GM12878 (cell line): Measurements from ENCODE around the gene SLC22A24. TPM values are rescaled to one million over a fixed set of nuclear protein-coding genes. Genes with fewer than 3 reads are reported as not detected.

Experiments used
- ATAC-seq: fragments of 200-7000 bp; cut with Tn5 transposase; 3 replicates; pipeline ENCODE4 v1.9.1; 2020; ENCODE audit warnings: mild to moderate bottlenecking, moderate library complexity
- BruUV-seq: library from RNA; stranded (reverse); fragments of 400-500 nt; replicated peaks from 2 replicates; lab custom pipeline; 2021; lab: Mats Ljungman, UMichigan
- CTCF ChIA-PET: fragments of 300-600 bp; sonication (Branson Sonifier 250); formaldehyde crosslinking; extraction: SDS; loops from one replicate; lab custom pipeline; 2021; ENCODE audit warnings: inconsistent platforms; lab: Yijun Ruan, JAX
- POLR2A ChIA-PET: fragments of 350-600 bp; formaldehyde crosslinking; extraction: SDS; loops from one replicate; lab custom pipeline; 2021; ENCODE audit warnings: inconsistent platforms; lab: Charles Lee
- RAD21 ChIA-PET: fragments of 300-600 bp; sonication (Branson Sonifier 250); formaldehyde crosslinking; loops from one replicate; lab custom pipeline; 2023; ENCODE audit warnings: antibody characterized with exemption; ENCODE audit not compliant: unreplicated experiment; lab: Charles Lee
- SMC1A ChIA-PET: fragments of 300-600 bp; sonication (Branson Sonifier 250); formaldehyde crosslinking; loops from one replicate; lab custom pipeline; 2023; ENCODE audit not compliant: unreplicated experiment, uncharacterized antibody; lab: Charles Lee
- DNase-seq: peaks from one replicate; pipeline ENCODE4 v3.0.0-alpha.2; 2011; ENCODE audit warnings: low read depth, low spot score
- FAIRE-seq: peaks from 3 replicates; lab custom pipeline; 2011; peaks lifted over from hg19 to GRCh38; lab: Jason Lieb, UNC
- H2AFZ ChIP-seq: 2 replicates; pipeline ENCODE4 v1.6.0; 2011; ENCODE audit warnings: low read depth, low read length, control low read depth; ENCODE audit not compliant: control insufficient read depth
- H3K27ac ChIP-seq: 2 replicates; pipeline ENCODE4 v1.5.1; 2011; ENCODE audit warnings: control low read depth; ENCODE audit not compliant: control insufficient read depth, insufficient read depth
- H3K27me3 ChIP-seq, 2 experiments: replicated peaks in 1 of 2; 2 replicates each; pipeline versions ENCODE4 v1.6.0 to v1.6.1; 2011; ENCODE audit warnings: low read length in 1 of 2; ENCODE audit not compliant: control insufficient read depth in 2 of 2, insufficient read depth in 2 of 2
- H3K36me3 ChIP-seq, 2 experiments: 2 replicates each; pipeline ENCODE4 v1.5.1; 2011; ENCODE audit warnings: low read length in 1 of 2; ENCODE audit not compliant: control insufficient read depth in 2 of 2, insufficient read depth in 2 of 2
- H3K4me1 ChIP-seq: 2 replicates; pipeline ENCODE4 v1.6.1; 2011; ENCODE audit warnings: mild to moderate bottlenecking, low read length, moderate library complexity, mixed read lengths; ENCODE audit not compliant: control insufficient read depth, insufficient read depth
- H3K4me2 ChIP-seq: 2 replicates; pipeline ENCODE4 v1.6.0; 2011; ENCODE audit warnings: control low read depth; ENCODE audit not compliant: control insufficient read depth, insufficient read depth
- H3K4me3 ChIP-seq: fragments of 200-600 bp; sonication (generic); 2 replicates; pipeline ENCODE4 v1.5.1; 2016
- H3K79me2 ChIP-seq: 2 replicates; pipeline ENCODE4 v1.6.0; 2011; ENCODE audit warnings: low read length; ENCODE audit not compliant: control insufficient read depth, insufficient read depth
- H3K9ac ChIP-seq: 2 replicates; pipeline ENCODE4 v1.8.0; 2011; ENCODE audit warnings: low read length, control low read depth, mixed read lengths; ENCODE audit not compliant: control insufficient read depth, insufficient read depth
- H3K9me3 ChIP-seq: replicated peaks from 3 replicates; pipeline ENCODE4 v1.5.1; 2011; ENCODE audit warnings: mild to moderate bottlenecking, low read length; ENCODE audit not compliant: control insufficient read depth, insufficient read depth
- H4K20me1 ChIP-seq: 2 replicates; pipeline ENCODE4 v1.6.0; 2011; ENCODE audit not compliant: control insufficient read depth, insufficient read depth
- HSF1 ChIP-seq: fragments of 150-350 bp; IDR thresholded peaks from 2 replicates; pipeline ENCODE4 v1.6.1; 2014; ENCODE audit warnings: mild to moderate bottlenecking, low read depth, low read length
- NBN ChIP-seq: fragments of 450-650 bp; IDR thresholded peaks from 2 replicates; pipeline ENCODE4 v1.6.1; 2016
- PAX8 ChIP-seq: fragments of 450-650 bp; IDR thresholded peaks from 2 replicates; pipeline ENCODE4 v1.6.1; 2017; ENCODE audit warnings: mild to moderate bottlenecking, moderate library complexity
- RAD21 ChIP-seq: IDR thresholded peaks from 2 replicates; pipeline ENCODE4 v1.6.1; 2011; ENCODE audit warnings: mild to moderate bottlenecking, low read depth, low read length, moderate library complexity; ENCODE audit not compliant: insufficient read depth
- SKIL ChIP-seq: fragments of 450-650 bp; IDR thresholded peaks from 2 replicates; pipeline ENCODE4 v1.6.1; 2017; ENCODE audit warnings: mild to moderate bottlenecking, low read depth, inconsistent platforms; ENCODE audit not compliant: poor library complexity, severe bottlenecking
- STAT1 ChIP-seq: fragments of 450-650 bp; conservative IDR thresholded peaks from 2 replicates; pipeline ENCODE4 v1.6.1; 2014; ENCODE audit warnings: antibody characterized with exemption, mild to moderate bottlenecking
- SUPT20H ChIP-seq: IDR thresholded peaks from 2 replicates; pipeline ENCODE4 v1.6.1; 2011; ENCODE audit warnings: low read depth, mild to moderate bottlenecking, low read length, moderate library complexity, borderline replicate concordance; ENCODE audit not compliant: control insufficient read depth
- TCF12 ChIP-seq: IDR thresholded peaks from 2 replicates; pipeline ENCODE4 v1.6.1; 2011; ENCODE audit warnings: low read depth, mild to moderate bottlenecking, low read length
- ZNF207 ChIP-seq: fragments of 450-650 bp; IDR thresholded peaks from 2 replicates; pipeline ENCODE4 v1.6.1; 2014; ENCODE audit warnings: antibody characterized with exemption, mild to moderate bottlenecking, borderline replicate concordance
- WGBS: methylation state at CpG from one replicate; pipeline ENCODE4 v1.1.6; 2016; ENCODE audit warnings: low lambda C conversion rate; ENCODE audit not compliant: insufficient replicate concordance, insufficient coverage; ENCODE audit errors: missing lambda C conversion rate; 5-methylcytosine and 5-hydroxymethylcytosine counted together
- in situ Hi-C: fragments of 300-500 bp; cut with MboI; formaldehyde crosslinking; loops from 9 replicates; pipeline ENCODE4 v1.14.3; 2018; ENCODE audit warnings: mixed read lengths
- intact Hi-C: fragments of 100-400 bp; cut with micrococcal nuclease; formaldehyde crosslinking; loops from one replicate; pipeline ENCODE4 v1.14.2; 2022; ENCODE audit not compliant: unreplicated experiment
- polyA plus RNA-seq, 11 experiments: library from polyadenylated mRNA; depleted of rRNA in 4 of 11; unstranded in 6 of 11; stranded (reverse) in 5 of 11; fragments of >200 nt; fragmentation: Nextera tagmentation in 4 of 11; fragmentation: Illumina TruSeq in 1 of 11; extraction: Ambion mirVana in 4 of 11; extraction: Trizol in 1 of 11; gene quantifications; 1 replicate in 1 of 11; 2 replicates in 10 of 11; pipeline versions ENCODE4 v1.2.1 to v1.2.3, GENCODE V29; 2011 to 2016; ENCODE audit warnings: inconsistent platforms in 2 of 11, missing spikeins in 2 of 11, low read depth in 1 of 11
- total RNA-seq, 4 experiments: library from RNA; depleted of rRNA in 3 of 4; stranded (reverse); fragments of >200 nt in 3 of 4; fragmentation: Illumina TruSeq in 1 of 4; extraction: Trizol in 1 of 4; gene quantifications; 2 replicates each; pipeline versions ENCODE4 v1.2.1 to v1.2.3, GENCODE V29; 2013 to 2021

SLC22A24 gene
- total and polyA plus RNA-seq, 10 of the 15 experiments (the other 5 are each of a cell fraction or from before 2014, with no cell fraction given): not detected

DNA sequence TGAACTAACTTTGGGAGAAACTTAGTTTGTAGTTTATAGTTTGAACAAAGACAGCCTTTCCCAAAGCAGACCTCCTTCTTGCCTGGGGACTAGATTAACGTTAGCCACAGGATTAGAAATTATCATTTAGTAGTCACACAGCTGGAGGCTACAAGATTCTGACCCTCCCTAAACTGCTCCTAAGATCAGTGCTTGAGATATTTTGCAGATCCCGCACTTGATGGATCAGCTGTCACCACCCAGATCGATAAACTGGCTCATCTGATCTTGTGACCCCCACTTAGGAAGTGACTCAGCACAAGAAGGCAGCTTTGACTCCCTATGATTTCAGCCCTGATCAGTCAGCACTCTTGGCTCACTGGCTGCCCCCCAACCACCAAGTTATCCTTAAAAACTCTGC is 1.6 kb downstream of the SLC22A24 start (continued):
- TF ChIP-seq ZNF207 (no peak), NBN (no peak), SKIL (no peak), SUPT20H (no peak), RAD21 (no peak), STAT1 (no peak), TCF12 (no peak)

DNA sequence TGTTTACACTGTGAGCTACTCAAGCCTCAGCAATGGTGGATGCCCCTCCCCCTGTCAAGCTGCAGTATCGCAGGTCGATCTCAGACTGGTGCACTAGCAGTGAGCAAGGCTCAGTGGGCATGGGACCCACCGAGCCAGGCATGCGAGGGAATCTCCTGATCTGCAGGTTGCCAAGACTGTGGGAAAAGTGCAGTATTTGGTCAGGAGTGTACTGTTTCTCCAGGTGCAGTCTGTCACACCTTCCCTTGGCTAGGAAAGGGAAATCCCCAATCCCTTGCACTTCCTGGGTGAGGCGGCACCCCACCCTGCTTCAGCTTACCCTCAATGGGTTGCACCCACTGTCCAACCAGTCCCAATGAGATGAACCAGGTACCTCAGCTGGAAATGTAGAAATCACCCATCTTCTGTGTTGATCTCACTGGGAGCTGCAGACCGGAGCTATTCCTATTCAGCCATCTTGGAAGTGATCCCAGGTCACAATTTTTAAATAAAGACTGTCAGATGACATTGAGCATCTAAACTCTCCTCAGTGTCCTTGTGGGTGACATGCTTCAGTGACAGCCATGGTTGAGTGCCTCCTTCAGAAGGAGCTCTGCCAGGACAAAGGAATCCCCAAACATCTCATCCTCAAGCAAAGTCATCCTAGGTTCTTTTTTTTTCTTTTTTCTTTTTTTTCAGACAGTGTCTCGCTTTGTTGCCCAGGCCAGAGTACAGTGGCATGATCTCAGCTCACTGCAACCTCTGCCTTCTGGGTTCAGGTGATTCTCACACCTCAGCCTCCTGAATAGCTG is 10.8 kb downstream of the SLC22A24 start:
- TF ChIP-seq HSF1 (no peak), PAX8 (no peak)
- ChIA-PET RAD21 (no interaction called here), POLR2A (no interaction called here), SMC1A (no interaction called here), CTCF (no interaction called here)
- intact Hi-C loops: no loop called here
- Histone ChIP-seq H3K36me3 (no peaks in the 10 kb centered on the region), H3K79me2 (no peaks in the 10 kb centered on the region), H3K9me3 (no peaks in the 10 kb centered on the region), H3K4me3 (no peak overlapping the region), H4K20me1 (no peaks in the 10 kb centered on the region), H3K4me2 (no peak overlapping the region), H3K27me3 (no peaks in the 10 kb centered on the region; a peak in 1 of 4 replicates), H2AFZ (no peak overlapping the region), H3K4me1 (no peaks in the 10 kb centered on the region), H3K27ac (no peak overlapping the region), H3K9ac (no peak overlapping the region)
- 25% methylated on average over 7 of the region's 7 CpGs for WGBS
- ATAC-seq (no peak), DNase-seq (no peak), FAIRE-seq (no peak)
- in situ Hi-C loops: no loop called here
- BruUV-seq: no TSS peak
